Measurements from ENCODE around the gene TRDN.

- no peak for TF ChIP-seq POLR2A (IDR thresholded peaks at IDR 0.05)
- no peak for TF ChIP-seq CTCF (IDR thresholded peaks at IDR 0.05)
Observed at GRCh38 chr6:123240626-123241025, 396.1 kb downstream of the TRDN start.
